Stomach (tissue), 9 donors: Measurements from ENCODE around the gene ERBIN. TPM values are rescaled to one million over a fixed set of nuclear protein-coding genes. Genes with fewer than 3 reads are reported as not detected.
"Not testable (repeated sequence)": the region's sequence is repeated elsewhere in the genome, so short reads cannot be mapped to it uniquely, and the experiment has no call there.

Experiments
- DNase-seq, 2 donors: peaks; one replicate each; pipeline versions ENCODE4 v3.0.0 to v3.0.0-alpha.2; 2013 to 2019
- H3K27ac ChIP-seq, 5 donors: fragments of 200-600 bp in 4 of 5; sonication (generic) in 4 of 5; one replicate each; pipeline ENCODE4 v1.5.1; 2013 to 2019; ENCODE audit warnings: mild to moderate bottlenecking in 1 of 5, moderate library complexity in 1 of 5
- H3K27me3 ChIP-seq, 3 donors: fragments of 200-600 bp; sonication (generic); one replicate each; pipeline ENCODE4 v1.5.1; 2017 to 2019; ENCODE audit warnings: mixed run types in 1 of 3
- H3K36me3 ChIP-seq, 4 donors: fragments of 200-600 bp; sonication (generic); 1 replicate in 3 of 4; 2 replicates in 1 of 4; pipeline ENCODE4 v1.5.1; 2016 to 2019
- H3K4me1 ChIP-seq, 4 donors: fragments of 200-600 bp; sonication (generic); one replicate each; pipeline ENCODE4 v1.5.1; 2016 to 2019
- H3K4me3 ChIP-seq, 4 donors: fragments of 200-600 bp; sonication (generic) in 3 of 4; one replicate each; pipeline ENCODE4 v1.5.1; 2016 to 2019; ENCODE audit warnings: mild to moderate bottlenecking in 1 of 4
- H3K9me3 ChIP-seq, 4 donors: fragments of 200-600 bp; sonication (generic); one replicate each; pipeline ENCODE4 v1.5.1; 2016 to 2019
- EP300 ChIP-seq: sonication (generic); formaldehyde crosslinking; IDR thresholded peaks from one replicate; pipeline ENCODE4 v1.6.1; 2017; ENCODE audit warnings: antibody characterized with exemption
- POLR2A ChIP-seq, 4 donors: fragments of 450-650 bp; IDR thresholded peaks; one replicate each; pipeline ENCODE4 v1.6.1; 2016; ENCODE audit warnings: antibody characterized with exemption in 4 of 4, control low read depth in 2 of 4, mild to moderate bottlenecking in 1 of 4, moderate library complexity in 1 of 4
- POLR2AphosphoS5 ChIP-seq, 3 donors: sonication (generic); formaldehyde crosslinking; IDR thresholded peaks; one replicate each; pipeline ENCODE4 v1.6.1; 2016; ENCODE audit warnings: antibody characterized with exemption in 3 of 3
- WGBS, 5 donors: extraction: QIAGEN DNeasy Blood & Tissue Kit in 3 of 5; methylation state at CpG; one replicate each; pipeline versions ENCODE4 v1.1.5 to v1.1.7; 2013 to 2018; 5-methylcytosine and 5-hydroxymethylcytosine counted together
- intact Hi-C: fragments of 100-400 bp; cut with DNase I; formaldehyde crosslinking; loops from one replicate; pipeline ENCODE4 v1.15.1; 2023; ENCODE audit warnings: low total_unique reads
- polyA plus RNA-seq, 3 donors: library from polyadenylated mRNA; stranded (reverse); fragments of 200-250 nt; gene quantifications; one replicate each; pipeline ENCODE4 v1.2.3, GENCODE V29; 2013
- total RNA-seq, 5 donors: library from RNA; depleted of rRNA; stranded (reverse); fragments of >200 nt; gene quantifications; one replicate each; pipeline versions ENCODE4 v1.1.0 to v1.2.3, GENCODE V29; 2014 to 2016
- TF ChIP-seq, protein P1 (sequence below), 7 experiments: fragments of 450-650 bp in 4 of 7; fragments of 200-600 bp in 3 of 7; sonication (generic) in 3 of 7; IDR thresholded peaks; one replicate each; pipeline ENCODE4 v1.5.1; 2016 to 2019; ENCODE audit warnings: antibody characterized with exemption in 7 of 7, control low read depth in 2 of 7, mild to moderate bottlenecking in 1 of 7
- donor health status: healthy with polysubstance abuse.
- donor health status: Bipolar disorder and iron deficiency.
- donor health status: healthy.

Gene ERBIN
- total and polyA plus RNA-seq, 8 donors = 10.3 to 207 (median 37.2) TPM

DNA sequence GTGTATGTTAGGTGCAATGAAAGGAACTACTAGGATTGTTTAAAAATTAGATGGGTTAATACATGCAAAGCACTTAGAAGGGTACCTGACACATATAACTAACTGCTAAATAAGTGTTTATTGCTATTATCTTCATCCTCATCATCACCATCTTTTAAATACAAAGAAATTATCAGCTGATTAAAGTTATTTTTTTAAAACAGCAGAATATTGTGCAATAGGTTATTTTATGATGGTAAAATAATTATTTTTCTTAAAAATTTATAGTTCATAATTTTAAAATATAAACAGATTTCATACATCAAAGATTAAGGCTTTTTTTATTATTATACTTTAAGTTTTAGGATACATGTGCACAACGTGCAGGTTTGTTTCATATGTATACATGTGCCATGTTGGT is 130.9 kb downstream of the ERBIN start:
- no peak for DNase-seq
- Histone ChIP-seq H3K4me1 (no peaks in the 10 kb centered on the region), H3K9me3 (no peaks in the 10 kb centered on the region), H3K27ac (no peak overlapping the region), H3K4me3 (no peak overlapping the region), H3K27me3 (no peaks in the 10 kb centered on the region), H3K36me3 (peaks cover 4 to 36% (median 33%) of the 10 kb centered on the region in 4 donors)
- WGBS, 5 donors = 86 to 100% (median 97%) methylated on average over 1 of the region's 1 CpG
- intact Hi-C loops = no loop called here
- TF ChIP-seq POLR2A (IDR thresholded peaks at IDR 0.05) = no peak
- TF ChIP-seq EP300 = no peak
- no peak for TF ChIP-seq POLR2AphosphoS5 (IDR thresholded peaks at IDR 0.05)
- TF ChIP-seq, protein P1, sequence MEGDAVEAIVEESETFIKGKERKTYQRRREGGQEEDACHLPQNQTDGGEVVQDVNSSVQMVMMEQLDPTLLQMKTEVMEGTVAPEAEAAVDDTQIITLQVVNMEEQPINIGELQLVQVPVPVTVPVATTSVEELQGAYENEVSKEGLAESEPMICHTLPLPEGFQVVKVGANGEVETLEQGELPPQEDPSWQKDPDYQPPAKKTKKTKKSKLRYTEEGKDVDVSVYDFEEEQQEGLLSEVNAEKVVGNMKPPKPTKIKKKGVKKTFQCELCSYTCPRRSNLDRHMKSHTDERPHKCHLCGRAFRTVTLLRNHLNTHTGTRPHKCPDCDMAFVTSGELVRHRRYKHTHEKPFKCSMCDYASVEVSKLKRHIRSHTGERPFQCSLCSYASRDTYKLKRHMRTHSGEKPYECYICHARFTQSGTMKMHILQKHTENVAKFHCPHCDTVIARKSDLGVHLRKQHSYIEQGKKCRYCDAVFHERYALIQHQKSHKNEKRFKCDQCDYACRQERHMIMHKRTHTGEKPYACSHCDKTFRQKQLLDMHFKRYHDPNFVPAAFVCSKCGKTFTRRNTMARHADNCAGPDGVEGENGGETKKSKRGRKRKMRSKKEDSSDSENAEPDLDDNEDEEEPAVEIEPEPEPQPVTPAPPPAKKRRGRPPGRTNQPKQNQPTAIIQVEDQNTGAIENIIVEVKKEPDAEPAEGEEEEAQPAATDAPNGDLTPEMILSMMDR (IDR thresholded peaks at IDR 0.05) = no peak

DNA sequence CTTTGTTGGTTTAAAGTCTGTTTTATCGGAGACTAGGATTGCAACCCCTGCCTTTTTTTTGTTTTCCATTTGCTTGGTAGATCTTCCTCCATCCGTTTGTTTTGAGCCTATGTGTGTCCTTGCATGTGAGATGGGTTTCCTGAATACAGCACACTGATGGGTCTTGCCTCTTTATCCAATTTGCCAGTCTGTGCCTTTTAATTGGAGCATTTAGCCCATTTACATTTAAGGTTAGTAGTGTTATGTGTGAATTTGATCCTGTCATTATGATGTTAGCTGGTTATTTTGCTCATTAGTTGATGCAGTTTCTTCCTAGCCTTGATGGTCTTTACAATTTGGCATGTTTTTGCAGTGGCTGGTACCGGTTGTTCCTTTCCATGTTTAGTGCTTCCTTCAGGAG is 134.9 kb downstream of the ERBIN start:
- 93 to 98% (median 94%) methylated on average over 2 of the region's 3 CpGs for WGBS, 5 donors

DNA sequence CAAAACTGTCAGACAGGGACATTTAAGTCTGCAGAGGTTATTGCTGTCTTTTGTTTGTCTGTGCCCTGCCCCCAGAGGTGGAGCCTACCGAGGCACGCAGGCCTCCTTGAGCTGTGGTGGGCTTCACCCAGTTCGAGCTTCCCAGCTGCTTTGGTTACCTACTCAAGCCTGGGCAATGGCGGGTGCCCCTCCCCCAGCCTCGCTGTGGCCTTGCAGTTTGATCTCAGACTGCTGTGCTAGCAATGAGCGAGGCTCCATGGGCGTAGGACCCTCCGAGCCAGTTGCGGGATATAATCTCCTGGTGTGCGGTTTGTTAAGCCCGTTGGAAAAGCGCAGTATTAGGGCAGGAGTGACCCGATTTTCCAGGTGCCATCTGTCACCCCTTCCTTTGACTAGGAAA is 136.7 kb downstream of the ERBIN start:
- H3K27ac ChIP-seq, H3K4me3 ChIP-seq, H3K9me3 ChIP-seq, H3K27me3 ChIP-seq, intact Hi-C loops, H3K4me1 ChIP-seq, DNase-seq: not testable (repeated sequence)
- H3K36me3 ChIP-seq = peaks cover 0 to 34% (median 18%) of the 10 kb centered on the region in 4 donors
- WGBS, 5 donors = 95 to 100% (median 98%) methylated on average over 5 to 13 of the region's 13 CpGs

More for the DNA sequence above, 134.9 kb downstream of the ERBIN start:
- H3K4me1 ChIP-seq, intact Hi-C loops, H3K9me3 ChIP-seq, DNase-seq, H3K27ac ChIP-seq, H3K4me3 ChIP-seq, H3K27me3 ChIP-seq: not testable (repeated sequence)
- H3K36me3 ChIP-seq = peaks cover 0 to 21% (median 17%) of the 10 kb centered on the region in 4 donors

DNA sequence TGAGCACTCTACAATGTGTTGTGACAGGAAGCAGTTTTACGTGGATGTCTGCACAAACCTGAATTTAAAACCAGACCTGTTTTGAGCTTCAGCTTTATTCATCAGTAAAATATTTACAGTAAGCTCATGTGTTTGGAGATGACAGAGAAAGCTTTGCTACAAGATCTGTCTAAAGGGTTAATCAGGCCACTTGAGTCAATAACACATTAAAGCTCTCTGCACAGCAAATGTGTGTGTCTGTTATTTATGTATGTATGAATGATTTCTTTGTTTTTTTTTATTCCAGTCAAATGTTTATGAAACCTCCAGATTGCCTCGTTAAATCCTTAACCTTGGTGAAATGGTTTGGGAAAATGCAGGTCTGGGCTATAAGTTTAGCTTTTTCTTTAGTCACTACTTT is 140.5 kb downstream of the ERBIN start:
- H3K36me3 ChIP-seq = peaks cover 0 to 60% (median 42%) of the 10 kb centered on the region in 4 donors
- TF ChIP-seq, protein P1 (IDR thresholded peaks at IDR 0.05) = no peak
- TF ChIP-seq EP300 (no peak), POLR2A (IDR thresholded peaks at IDR 0.05) (no peak), POLR2AphosphoS5 (IDR thresholded peaks at IDR 0.05) (no peak)
- DNase-seq = no peak
- H3K9me3 ChIP-seq = no peaks in the 10 kb centered on the region
- 65 to 79% (median 78%) methylated on average over 2 of the region's 2 CpGs for WGBS, 5 donors
- H3K27me3 ChIP-seq = no peaks in the 10 kb centered on the region
- no peaks in the 10 kb centered on the region for H3K4me1 ChIP-seq
- no peak overlapping the region for H3K27ac ChIP-seq
- intact Hi-C loops = no loop called here
- H3K4me3 ChIP-seq = no peak overlapping the region

DNA sequence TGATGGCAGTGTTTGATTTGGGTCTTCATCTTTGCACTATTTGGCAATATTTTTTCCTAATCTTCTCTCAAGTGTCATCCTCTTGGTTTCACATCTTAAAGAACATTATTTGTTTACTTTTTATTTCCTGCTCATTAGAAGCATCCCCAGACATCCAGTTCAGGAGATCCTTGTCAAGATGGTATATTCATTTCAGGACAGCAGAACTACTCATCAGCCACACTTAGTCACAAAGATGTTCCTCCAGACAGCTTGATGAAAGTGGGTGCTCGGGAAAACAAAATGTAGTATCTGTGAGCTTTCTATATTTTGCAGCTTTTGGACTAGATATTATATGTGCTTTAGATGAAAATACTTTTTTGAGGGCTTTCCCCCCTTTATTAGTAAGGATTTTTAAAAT is 145.7 kb downstream of the ERBIN start:
- intact Hi-C loops = no loop called here
- TF ChIP-seq, protein P1 (IDR thresholded peaks at IDR 0.05) = no peak
- no peak for TF ChIP-seq POLR2A (IDR thresholded peaks at IDR 0.05)
- TF ChIP-seq EP300 = no peak
- TF ChIP-seq POLR2AphosphoS5 (IDR thresholded peaks at IDR 0.05) = no peak

More for the DNA sequence above, 145.7 kb downstream of the ERBIN start:
- Histone ChIP-seq H3K36me3 (peaks cover 0 to 64% (median 46%) of the 10 kb centered on the region in 4 donors), H3K9me3 (no peaks in the 10 kb centered on the region), H3K4me1 (no peaks in the 10 kb centered on the region), H3K27ac (no peak overlapping the region), H3K27me3 (no peaks in the 10 kb centered on the region), H3K4me3 (no peak overlapping the region)
- DNase-seq = no peak
- 76 to 94% (median 89%) methylated on average over 1 of the region's 1 CpG for WGBS, 5 donors
